OCI-LY3 (cell line): ENCODE results near the gene ARNT2.

Experiments used
- CTCF ChIP-seq: fragments of 200-600, 300-600 bp; sonication (generic); IDR thresholded peaks from 2 replicates; pipeline ENCODE4 v1.5.1; 2014; ENCODE audit warnings: antibody characterized with exemption, low read length, low read depth
- EZH2phosphoT487 ChIP-seq: fragments of 200-600 bp; shearing (Covaris generic); IDR thresholded peaks from 2 replicates; pipeline ENCODE4 v1.6.1; 2018; ENCODE audit warnings: antibody characterized with exemption, mixed run types, low read depth

GRCh38 chr15:80459818-80460217, 55.6 kb downstream of the ARNT2 start:
- no peak for TF ChIP-seq CTCF
- no peak for TF ChIP-seq EZH2phosphoT487
